ENCODE measurements around the gene REV1.

DNA sequence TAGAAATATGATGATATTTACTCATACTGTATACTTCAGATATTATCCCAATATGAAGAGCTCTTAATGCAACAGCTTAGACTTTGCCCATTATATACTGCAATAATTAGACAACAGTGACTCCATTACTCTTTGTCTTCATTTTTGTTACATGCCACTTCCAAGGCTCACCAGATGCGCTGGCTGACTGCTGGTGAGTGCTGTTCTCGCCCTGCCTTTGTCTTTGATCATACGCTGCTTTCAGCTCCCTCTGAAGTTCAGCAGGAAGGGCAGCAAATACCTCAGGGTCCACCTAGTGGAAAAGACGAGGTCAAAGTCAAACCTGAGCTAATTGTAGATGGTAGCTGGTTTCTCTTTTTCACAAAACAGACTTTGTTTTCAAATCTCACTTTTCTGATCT, 86.3 kb downstream of the REV1 start:
- TF ChIP-seq REPIN1 (CRISPR knock-in tag; IDR thresholded peaks at IDR 0.05; ENCODE audit: borderline replicate concordance, low read depth): no peak; the same call in 1 of the 2 replicates
- TF ChIP-seq ZZZ3 (CRISPR knock-in tag; IDR thresholded peaks at IDR 0.05; ENCODE audit: borderline replicate concordance): no peak
- no peak for TF ChIP-seq ZNF274 (CRISPR knock-in tag; IDR thresholded peaks at IDR 0.05)
- TF ChIP-seq NR2C2 (CRISPR knock-in tag; IDR thresholded peaks at IDR 0.05; ENCODE audit: borderline replicate concordance): no peak
- TF ChIP-seq, protein P1, sequence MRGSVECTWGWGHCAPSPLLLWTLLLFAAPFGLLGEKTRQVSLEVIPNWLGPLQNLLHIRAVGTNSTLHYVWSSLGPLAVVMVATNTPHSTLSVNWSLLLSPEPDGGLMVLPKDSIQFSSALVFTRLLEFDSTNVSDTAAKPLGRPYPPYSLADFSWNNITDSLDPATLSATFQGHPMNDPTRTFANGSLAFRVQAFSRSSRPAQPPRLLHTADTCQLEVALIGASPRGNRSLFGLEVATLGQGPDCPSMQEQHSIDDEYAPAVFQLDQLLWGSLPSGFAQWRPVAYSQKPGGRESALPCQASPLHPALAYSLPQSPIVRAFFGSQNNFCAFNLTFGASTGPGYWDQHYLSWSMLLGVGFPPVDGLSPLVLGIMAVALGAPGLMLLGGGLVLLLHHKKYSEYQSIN (CRISPR knock-in tag; IDR thresholded peaks at IDR 0.05; ENCODE audit: borderline replicate concordance): no peak
- TF ChIP-seq RBM22 (optimal IDR thresholded peaks at IDR 0.05; ENCODE audit: low read length): no peak
- TF ChIP-seq, protein P2, sequence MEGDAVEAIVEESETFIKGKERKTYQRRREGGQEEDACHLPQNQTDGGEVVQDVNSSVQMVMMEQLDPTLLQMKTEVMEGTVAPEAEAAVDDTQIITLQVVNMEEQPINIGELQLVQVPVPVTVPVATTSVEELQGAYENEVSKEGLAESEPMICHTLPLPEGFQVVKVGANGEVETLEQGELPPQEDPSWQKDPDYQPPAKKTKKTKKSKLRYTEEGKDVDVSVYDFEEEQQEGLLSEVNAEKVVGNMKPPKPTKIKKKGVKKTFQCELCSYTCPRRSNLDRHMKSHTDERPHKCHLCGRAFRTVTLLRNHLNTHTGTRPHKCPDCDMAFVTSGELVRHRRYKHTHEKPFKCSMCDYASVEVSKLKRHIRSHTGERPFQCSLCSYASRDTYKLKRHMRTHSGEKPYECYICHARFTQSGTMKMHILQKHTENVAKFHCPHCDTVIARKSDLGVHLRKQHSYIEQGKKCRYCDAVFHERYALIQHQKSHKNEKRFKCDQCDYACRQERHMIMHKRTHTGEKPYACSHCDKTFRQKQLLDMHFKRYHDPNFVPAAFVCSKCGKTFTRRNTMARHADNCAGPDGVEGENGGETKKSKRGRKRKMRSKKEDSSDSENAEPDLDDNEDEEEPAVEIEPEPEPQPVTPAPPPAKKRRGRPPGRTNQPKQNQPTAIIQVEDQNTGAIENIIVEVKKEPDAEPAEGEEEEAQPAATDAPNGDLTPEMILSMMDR (CRISPR knock-in tag; IDR thresholded peaks at IDR 0.05): peak; percentile 82
- TF ChIP-seq SMC3 (IDR thresholded peaks at IDR 0.05; ENCODE audit: low read length): peak; percentile 48
- TF ChIP-seq, protein P3, sequence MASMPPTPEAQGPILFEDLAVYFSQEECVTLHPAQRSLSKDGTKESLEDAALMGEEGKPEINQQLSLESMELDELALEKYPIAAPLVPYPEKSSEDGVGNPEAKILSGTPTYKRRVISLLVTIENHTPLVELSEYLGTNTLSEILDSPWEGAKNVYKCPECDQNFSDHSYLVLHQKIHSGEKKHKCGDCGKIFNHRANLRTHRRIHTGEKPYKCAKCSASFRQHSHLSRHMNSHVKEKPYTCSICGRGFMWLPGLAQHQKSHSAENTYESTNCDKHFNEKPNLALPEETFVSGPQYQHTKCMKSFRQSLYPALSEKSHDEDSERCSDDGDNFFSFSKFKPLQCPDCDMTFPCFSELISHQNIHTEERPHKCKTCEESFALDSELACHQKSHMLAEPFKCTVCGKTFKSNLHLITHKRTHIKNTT (CRISPR knock-in tag; IDR thresholded peaks at IDR 0.05): no peak
- no peak for TF ChIP-seq MAZ (IDR thresholded peaks at IDR 0.05; ENCODE audit: borderline replicate concordance, low read depth, low read length)
- no peak for TF ChIP-seq MAZ (CRISPR knock-in tag; IDR thresholded peaks at IDR 0.05; ENCODE audit: low read depth)
- no peak for TF ChIP-seq JUND (CRISPR knock-in tag; IDR thresholded peaks at IDR 0.05)
